ENCODE measurements around the gene CMYA5.
A peak's percentile ranks its signal among the peaks of the same experiment; 100 is the strongest.
"Not testable (repeated sequence)": the region's sequence is repeated elsewhere in the genome, so short reads cannot be mapped to it uniquely, and the experiment has no call there.

Gene CMYA5

GRCh38 chr5:79689541-79690466 lies at the start of gene CMYA5:
Gene CMYA5 (plus strand): TSS chr5:79689836. CDS start chr5:79689908, 72 bp downstream.
- DNase-seq, result peak; percentile 37 to 40
- no peak for TF ChIP-seq GATA1 (IDR thresholded peaks at IDR 0.05; ENCODE audit: low read depth, low read length)

DNA sequence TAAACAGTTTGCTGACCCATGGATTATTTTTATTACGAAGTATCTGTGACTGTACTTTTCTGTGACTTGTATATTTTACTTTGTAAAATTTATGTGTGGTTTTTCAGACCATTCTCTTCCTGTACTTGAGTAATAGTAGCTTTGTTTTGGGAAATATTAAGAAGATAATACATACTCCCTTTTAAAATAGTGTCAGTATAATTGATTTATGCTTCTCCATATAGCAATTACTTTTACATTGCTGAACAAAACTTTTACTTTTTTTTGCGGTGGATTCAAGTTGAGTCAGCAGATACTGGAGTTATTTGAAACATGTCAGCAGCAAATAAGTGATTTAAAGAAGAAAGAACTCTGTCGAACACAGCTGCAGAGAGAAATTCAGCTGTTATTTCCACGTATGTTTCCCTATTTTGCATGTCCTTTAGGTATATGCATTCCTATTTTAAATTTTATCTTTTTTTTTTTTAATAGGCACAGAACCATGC lies 49.0 kb upstream of the CMYA5 start:
- TF ChIP-seq POLR2A (IDR thresholded peaks at IDR 0.05; ENCODE audit: low read length) (no peak), GATA1 (IDR thresholded peaks at IDR 0.05; ENCODE audit: low read depth, low read length) (no peak)
- DNase-seq, result no peak

DNA sequence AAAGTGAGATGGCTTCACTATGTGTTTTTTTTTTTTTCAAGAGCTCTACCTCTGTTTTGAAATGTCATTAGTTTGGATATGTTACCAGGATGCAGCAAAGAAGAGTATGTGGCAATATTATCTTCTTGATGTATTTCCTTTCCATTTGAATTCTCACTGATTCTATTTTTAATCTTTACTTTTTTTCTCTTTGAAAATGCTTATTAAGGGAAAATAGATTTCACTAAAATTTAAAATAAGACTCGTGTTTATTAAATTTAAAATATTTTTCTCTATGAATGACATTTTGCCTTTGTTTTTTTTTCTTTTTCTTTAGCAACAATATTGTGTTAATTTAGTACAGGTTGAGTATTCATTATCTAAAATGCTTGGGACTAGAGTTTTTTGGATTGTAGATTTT lies 48.2 kb upstream of the CMYA5 start:
- TF ChIP-seq GATA1 (IDR thresholded peaks at IDR 0.05; ENCODE audit: low read depth, low read length) (no peak), POLR2A (IDR thresholded peaks at IDR 0.05; ENCODE audit: low read length) (no peak)
- no peak for DNase-seq

DNA sequence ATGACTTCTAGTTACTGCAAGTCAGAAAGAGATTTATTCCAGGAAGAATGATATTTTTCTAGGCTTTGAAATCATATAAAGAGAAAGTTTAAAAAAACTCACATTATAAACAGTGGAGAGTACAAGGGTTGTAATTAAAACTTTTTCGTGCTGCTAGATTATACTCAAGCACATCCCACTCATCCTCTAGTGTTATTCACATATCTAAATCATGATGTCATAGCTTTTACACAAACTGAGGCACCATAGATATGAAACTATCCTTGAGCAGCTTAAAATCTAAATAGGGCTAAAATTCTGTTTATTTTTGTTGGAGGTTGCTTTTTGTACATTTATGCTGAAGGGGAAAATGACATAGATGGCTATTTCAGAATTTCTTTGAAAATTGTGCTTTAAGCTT lies 47.4 kb upstream of the CMYA5 start:
- DNase-seq, result no peak
- TF ChIP-seq GATA1 (IDR thresholded peaks at IDR 0.05; ENCODE audit: low read depth, low read length) (no peak), POLR2A (IDR thresholded peaks at IDR 0.05; ENCODE audit: low read length) (no peak)

DNA sequence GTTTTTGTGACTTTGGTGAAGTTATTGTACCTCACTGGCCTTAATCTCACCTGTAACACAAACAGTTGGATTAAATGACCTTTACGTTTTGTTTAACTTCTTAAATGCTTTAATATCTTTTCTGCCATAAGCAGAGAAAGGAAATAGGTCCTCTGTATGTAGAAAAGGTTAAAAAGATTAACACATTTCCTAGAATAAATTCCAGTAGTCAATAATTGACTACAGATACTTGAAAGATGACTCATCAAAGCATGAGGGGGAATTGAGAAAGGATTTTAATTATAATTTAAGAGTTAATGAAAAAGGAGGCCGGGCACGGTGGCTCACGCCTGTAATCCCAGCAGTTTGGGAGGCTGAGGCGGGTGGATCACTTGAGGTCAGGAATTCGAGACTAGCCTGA lies 35.8 kb upstream of the CMYA5 start:
- no peak for DNase-seq
- TF ChIP-seq POLR2A (IDR thresholded peaks at IDR 0.05; ENCODE audit: low read length), result no peak
- no peak for TF ChIP-seq GATA1 (IDR thresholded peaks at IDR 0.05; ENCODE audit: low read depth, low read length)

GRCh38 chr5:79663212-79663611 lies 26.4 kb upstream of the CMYA5 start:
- DNase-seq, result no peak
- TF ChIP-seq GATA1 (IDR thresholded peaks at IDR 0.05; ENCODE audit: low read depth, low read length), result no peak
- no peak for TF ChIP-seq POLR2A (IDR thresholded peaks at IDR 0.05; ENCODE audit: low read length)

- DNase-seq, result no peak
- TF ChIP-seq POLR2A (IDR thresholded peaks at IDR 0.05; ENCODE audit: low read length) (no peak), GATA1 (IDR thresholded peaks at IDR 0.05; ENCODE audit: low read depth, low read length) (no peak)
Observed at GRCh38 chr5:79666758-79667157, 22.9 kb upstream of the CMYA5 start.

GRCh38 chr5:79672392-79672791 lies 17.2 kb upstream of the CMYA5 start:
- DNase-seq, result no peak
- TF ChIP-seq POLR2A (IDR thresholded peaks at IDR 0.05; ENCODE audit: low read length) (no peak), GATA1 (IDR thresholded peaks at IDR 0.05; ENCODE audit: low read depth, low read length) (no peak)

DNA sequence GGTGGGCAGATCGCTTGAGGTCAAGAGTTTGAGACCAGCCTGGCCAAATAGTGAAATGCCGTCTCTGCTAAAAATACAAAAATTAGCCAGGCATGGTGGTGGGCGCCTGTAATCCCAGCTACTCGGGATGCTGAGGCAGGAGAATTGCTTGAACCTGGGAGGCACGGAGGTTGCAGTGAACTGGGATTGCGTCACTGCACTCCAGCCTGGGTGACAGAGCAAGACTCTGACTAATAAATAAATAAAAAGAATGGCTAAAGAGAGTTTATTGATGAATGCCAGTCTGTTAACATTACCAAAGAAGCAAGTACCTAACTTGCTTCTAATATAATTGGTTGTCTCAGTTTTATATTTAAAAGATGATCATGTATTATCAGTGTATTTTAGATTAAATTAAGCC lies 13.3 kb upstream of the CMYA5 start:
- DNase-seq, result not testable (repeated sequence)

DNA sequence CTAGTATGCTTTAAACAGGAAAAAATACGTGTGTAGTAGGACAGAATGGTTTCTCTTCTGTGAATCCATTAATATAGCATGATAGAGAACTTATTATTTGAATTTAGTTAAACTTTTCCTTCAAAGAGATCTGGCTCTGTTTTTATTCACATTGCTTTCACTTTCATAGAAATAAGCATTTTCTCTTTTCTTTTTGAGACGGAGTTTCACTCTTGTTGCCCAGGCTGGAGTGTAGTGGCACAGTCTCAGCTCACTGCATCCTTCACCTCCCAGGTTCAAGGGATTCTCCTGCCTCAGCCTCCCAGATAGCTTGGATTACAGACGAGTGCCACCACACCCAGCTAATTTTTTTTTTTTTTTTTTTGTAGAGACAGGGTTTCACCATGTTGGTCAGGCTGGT lies 7.5 kb upstream of the CMYA5 start:
- DNase-seq, result not testable (repeated sequence)

DNA sequence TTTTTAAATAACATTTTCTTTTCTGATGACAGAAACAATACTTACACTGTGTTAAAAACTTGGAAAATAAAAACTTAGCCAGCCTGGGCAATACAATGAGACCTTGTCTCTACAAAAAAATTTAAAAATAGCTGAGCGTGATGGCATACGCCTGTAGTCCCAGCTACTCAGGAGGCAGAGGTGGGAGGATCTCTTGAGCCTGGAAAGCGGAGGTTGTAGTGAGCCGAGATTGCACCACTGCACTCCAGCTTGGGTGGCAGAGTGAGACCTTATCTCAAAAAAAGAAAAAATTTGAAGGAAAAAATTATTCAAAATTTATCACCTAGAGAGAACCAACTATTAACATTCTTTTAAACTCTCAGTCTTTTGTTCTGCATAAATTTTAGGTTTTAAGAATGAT lies 4.9 kb upstream of the CMYA5 start:
- DNase-seq, result no peak
- TF ChIP-seq GATA1 (IDR thresholded peaks at IDR 0.05; ENCODE audit: low read depth, low read length), result no peak
- TF ChIP-seq POLR2A (IDR thresholded peaks at IDR 0.05; ENCODE audit: low read length), result no peak

DNA sequence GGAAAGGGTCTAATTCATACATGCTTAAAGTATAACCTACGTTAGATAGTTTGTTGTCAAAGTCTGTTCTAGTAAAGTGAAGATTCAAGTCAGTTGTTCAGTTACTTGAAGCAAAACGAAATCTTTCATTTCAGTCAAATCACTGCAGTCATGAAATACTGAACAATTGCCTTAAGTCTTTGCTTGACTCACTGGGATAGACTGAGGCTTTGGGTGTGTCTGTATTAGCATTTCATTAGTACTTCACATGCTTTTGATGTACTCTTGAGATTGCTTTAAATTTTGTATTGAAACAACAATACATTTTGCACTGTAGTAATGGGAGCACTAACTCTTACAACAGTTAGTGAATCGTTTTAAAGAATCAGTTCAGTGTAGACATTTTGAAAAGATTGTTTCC lies 4.0 kb upstream of the CMYA5 start:
- TF ChIP-seq GATA1 (IDR thresholded peaks at IDR 0.05; ENCODE audit: low read depth, low read length), result no peak
- TF ChIP-seq POLR2A (IDR thresholded peaks at IDR 0.05; ENCODE audit: low read length), result no peak
- DNase-seq, result no peak

DNA sequence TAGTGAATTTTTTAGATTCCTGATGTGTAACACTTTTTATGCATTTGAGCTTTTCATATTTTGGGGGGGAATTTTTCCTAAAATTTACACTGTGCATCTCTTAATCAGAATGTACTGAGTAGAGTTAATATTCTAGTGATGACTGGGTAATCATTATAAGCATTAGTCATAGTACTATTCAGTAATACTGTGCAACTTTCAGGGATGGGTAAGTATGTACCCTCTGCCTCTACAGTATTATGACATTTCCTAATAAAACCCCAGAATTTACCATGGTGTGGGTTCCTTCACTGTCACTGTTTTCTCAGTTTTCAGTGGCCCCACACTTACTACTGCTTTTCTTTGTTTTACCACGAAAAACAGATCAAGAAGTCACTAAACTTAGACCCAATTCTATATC lies 2.8 kb upstream of the CMYA5 start:
- no peak for DNase-seq

GRCh38 chr5:79687889-79688288 lies 1.7 kb upstream of the CMYA5 start:
- TF ChIP-seq POLR2A (IDR thresholded peaks at IDR 0.05; ENCODE audit: low read length) (no peak), GATA1 (IDR thresholded peaks at IDR 0.05; ENCODE audit: low read depth, low read length) (no peak)
- no peak for DNase-seq

More for the DNA sequence above, 2.8 kb upstream of the CMYA5 start:
- TF ChIP-seq GATA1 (IDR thresholded peaks at IDR 0.05; ENCODE audit: low read depth, low read length) (no peak), POLR2A (IDR thresholded peaks at IDR 0.05; ENCODE audit: low read length) (no peak)

DNA sequence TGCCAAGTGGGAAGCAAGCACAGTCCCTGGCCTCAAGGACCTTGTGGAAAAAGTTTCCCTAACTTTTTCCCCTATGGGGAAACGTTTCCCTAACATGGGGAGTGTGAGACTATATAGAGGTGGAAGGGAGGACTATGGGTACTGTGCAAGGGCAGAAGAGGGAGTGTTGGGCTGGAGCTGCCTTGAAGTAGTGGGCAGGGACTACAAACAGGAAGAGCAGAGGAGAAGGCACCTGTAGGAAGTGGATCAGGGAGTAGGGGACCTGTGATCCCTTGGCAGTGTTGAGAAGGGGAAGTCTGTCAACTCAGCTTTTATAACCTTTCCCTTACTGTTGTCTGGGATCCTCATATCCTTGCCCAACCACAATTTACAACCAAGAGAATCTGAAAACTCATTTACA lies 1.4 kb downstream of the CMYA5 start:
- no peak for TF ChIP-seq POLR2A (IDR thresholded peaks at IDR 0.05; ENCODE audit: low read length)

More for the DNA sequence above, 1.4 kb downstream of the CMYA5 start:
- DNase-seq, result no peak

Data from erythroblast (primary cell).